GM19452 (cell line): ENCODE measurements around the gene SHANK1.
"Not testable (repeated sequence)": the region's sequence is repeated elsewhere in the genome, so short reads cannot be mapped to it uniquely, and the experiment has no call there.

Source experiments
- ATAC-seq: cut with Tn5 transposase; IDR thresholded peaks from one replicate; pipeline ENCODE4 v1.9.1; 2021; ENCODE audit not compliant: unreplicated experiment

The SHANK1 gene

GRCh38 chr19:50719566-50719965 is at the start of gene SHANK1:
Gene SHANK1, minus strand, starts transcription at chr19:50719802. Its CDS starts 2,883 bp downstream, at chr19:50716919.
- no peak for ATAC-seq

GRCh38 chr19:50768277-50768676 is 48.7 kb upstream of the SHANK1 start:
- no peak for ATAC-seq

DNA sequence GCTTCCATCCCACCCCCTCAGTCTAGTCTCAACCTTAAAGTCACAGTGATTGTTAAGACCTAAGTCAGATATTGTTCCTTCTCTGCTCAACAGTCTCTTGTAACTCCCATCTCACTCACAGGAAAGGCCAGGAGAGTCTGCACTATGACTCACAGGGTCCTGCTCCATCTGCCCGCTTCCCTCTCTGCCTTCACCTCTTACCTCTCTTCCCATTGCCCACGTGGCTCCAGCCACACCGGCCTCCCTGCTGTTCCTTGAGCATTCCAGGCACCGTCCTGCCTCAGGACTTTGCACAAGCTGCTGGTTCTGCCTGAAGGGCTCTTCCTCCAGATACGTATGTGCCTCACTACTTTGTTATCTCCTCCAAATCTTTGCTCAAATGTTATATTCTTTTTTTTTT is 47.7 kb upstream of the SHANK1 start:
- not testable (repeated sequence) for ATAC-seq

DNA sequence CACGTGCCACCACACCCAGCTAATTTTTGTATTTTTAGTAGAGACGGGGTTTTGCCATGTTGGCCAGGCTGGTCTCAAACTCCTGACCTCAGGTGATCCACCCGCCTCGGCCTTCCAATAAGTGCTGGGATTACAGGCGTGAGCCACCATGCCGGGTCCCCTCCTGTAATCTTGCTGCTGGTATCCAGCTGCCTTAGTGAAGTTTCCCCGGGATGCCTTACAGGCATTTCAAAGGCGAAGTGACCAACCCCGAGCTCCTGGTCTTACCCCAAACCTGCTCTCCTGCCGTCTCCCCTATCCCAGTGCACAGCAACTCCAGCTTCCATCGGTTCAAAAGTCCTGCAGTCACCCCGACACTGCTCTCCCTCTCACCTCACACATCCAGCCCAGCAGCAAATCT is 47.1 kb upstream of the SHANK1 start:
- ATAC-seq = not testable (repeated sequence)

DNA sequence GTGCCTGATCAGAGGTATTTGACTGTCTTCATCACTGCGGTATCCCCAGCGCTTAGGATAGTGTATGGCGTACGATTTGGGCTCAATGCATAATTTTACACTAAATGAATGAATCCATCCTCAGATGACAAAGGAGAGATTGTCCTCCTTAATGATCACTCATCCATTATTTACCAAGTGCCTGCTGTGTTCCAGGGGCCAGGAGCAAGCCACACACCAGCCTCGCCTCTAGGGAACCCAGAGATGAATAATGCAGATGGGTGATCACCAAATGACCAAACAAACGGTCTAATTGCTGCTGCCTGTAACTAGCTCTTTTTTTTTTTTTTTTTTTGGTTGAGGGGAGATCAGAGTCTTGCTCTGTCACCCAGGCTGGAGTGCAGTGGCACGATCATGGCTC is 44.8 kb upstream of the SHANK1 start:
- ATAC-seq = no peak

- not testable (repeated sequence) for ATAC-seq
Observed at GRCh38 chr19:50763521-50763920, 43.9 kb upstream of the SHANK1 start.

GRCh38 chr19:50761501-50761900 is 41.9 kb upstream of the SHANK1 start:
- ATAC-seq = not testable (repeated sequence)

DNA sequence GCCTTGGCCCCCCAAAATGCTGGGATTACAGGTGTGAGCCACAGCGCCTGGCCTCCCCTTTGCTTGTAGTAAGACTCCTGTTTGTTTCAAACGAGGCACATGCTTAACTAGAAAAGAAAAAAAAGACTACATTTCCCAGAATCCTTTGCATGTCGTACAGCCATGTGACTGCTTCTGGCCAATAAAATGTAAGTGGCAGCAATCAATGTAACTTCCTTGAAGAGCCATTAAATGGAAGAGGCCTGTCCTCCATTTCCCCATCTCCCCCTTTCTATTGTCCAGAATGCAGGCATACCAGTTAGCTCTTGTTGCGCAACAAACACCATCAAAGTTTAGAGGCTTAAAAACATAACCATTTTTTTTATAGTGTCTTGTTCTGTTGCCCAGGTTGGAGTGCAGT is 40.3 kb upstream of the SHANK1 start:
- no peak for ATAC-seq

DNA sequence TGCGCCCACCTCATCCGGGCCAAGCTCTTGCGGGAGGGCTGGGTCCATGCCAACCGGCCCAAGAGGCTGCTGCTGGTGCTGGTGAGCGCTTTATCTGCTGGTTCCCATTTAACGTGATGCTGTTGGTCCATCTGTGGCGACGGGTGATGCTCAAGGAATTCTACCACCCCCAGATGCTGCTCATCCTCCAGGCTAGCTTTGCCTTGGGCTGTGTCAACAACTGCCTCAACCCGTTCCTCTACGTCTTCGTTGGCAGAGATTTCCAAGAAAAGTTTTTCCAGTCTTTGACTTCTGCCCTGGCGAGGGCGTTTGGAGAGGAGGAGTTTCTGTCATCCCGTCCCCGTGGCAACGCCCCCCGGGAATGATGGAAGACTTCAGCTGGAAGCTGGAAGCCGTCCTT is 39.5 kb upstream of the SHANK1 start:
- not testable (repeated sequence) for ATAC-seq

GRCh38 chr19:50757624-50758023 is 38.0 kb upstream of the SHANK1 start:
- not testable (repeated sequence) for ATAC-seq

- ATAC-seq = not testable (repeated sequence)
Observed at GRCh38 chr19:50756244-50756643, 36.6 kb upstream of the SHANK1 start.

DNA sequence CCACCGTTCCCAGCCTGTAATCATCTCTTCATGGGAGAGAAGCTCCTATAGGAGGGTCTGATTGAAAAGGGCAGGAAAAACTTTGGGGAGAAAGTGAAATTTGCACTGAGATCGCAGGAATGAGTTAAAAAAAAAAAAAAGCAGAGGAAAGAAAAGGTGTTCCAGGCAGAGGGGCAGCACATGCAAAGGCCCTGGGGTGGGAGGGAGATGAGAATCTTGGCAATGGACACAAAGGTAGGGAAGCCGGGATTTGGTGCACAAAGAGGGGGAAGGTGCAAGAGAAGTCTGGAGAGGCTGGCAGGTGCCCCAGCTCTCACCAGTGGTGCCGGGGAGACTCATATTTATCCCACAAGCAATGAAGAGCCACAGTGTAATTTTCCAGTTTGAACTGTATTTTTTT is 34.3 kb upstream of the SHANK1 start:
- ATAC-seq = no peak

DNA sequence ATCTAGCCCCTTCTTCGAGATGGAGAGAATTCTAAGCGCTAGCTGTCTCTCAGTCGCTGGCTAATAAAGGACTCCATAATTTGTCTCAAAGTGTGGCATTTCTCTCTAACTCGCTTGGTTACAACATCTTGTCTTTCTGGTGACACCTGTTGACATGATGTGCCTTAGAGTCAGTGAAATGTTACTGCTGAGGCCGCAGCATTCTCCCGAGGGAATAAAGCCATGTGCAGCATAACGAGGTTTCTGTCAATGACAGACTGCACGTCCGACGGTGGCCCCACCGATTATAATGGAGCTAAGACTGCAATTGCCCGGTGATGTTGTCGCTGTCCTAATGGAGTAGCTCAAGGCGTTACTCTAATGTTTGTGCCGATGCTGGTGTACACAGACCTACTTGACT is 30.4 kb upstream of the SHANK1 start:
- ATAC-seq = no peak

DNA sequence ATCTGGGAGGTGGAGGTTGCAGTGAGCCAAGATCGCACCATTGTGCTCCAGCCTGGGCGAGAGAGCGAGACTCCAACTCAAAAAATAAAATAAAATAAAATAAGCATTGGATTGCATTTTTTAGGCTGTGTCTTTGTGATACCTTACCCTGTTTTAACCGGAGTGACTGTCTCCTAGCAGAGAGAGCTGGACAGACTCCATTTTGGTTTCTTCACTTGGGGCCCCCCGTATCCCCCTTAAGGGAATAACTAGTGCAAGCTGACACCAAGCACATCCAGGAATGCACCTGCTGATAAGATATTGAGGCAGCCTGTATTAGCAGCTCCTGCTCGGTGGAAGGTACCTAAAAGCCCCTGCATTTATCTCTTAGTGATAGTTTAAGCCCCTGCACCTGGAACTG is 29.9 kb upstream of the SHANK1 start:
- no peak for ATAC-seq

DNA sequence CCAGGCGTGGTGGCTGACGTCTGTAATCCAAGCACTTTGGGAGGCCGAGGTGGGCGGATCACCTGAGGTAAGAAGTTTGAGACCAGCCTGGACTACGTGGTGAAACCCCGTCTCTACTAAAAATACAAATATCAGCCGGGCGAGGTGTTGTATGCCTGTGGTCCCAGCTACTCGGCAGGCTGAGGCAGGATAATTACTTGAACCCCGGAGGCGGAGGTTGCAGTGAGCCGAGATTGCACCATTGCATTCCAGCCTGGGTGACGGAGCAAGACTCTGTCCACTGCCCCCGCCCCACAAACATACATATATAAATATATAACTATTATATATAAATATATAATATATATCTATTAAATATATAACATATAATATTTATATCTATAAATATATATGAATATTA is 27.5 kb upstream of the SHANK1 start:
- ATAC-seq = not testable (repeated sequence)

- no peak for ATAC-seq
Observed at GRCh38 chr19:50745221-50745620, 25.6 kb upstream of the SHANK1 start.

DNA sequence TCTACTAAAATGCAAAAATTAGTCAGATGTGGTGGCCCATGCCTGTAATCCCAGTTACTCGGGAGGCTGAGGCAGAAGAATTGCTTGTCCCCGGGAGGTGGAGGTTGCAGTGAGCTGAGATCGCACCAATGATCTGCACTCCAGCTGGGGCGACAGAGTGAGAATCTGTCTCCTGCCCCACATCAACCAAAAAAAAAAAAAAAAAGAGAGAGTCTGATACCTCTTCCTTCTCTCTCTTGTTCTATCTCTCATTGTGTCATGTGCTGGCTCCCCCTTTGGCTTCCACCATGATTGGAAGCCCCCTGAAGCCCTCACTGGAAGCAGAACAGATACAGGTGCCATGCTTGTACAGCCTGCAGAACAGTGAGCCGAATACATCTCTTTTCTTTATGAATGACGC is 23.9 kb upstream of the SHANK1 start:
- ATAC-seq = no peak

- ATAC-seq = no peak
Observed at GRCh38 chr19:50741179-50741933, 21.8 kb upstream of the SHANK1 start.

- no peak for ATAC-seq
Observed at GRCh38 chr19:50739914-50740426, 20.4 kb upstream of the SHANK1 start.

- ATAC-seq = no peak
Observed at GRCh38 chr19:50739132-50739913, 19.7 kb upstream of the SHANK1 start.

DNA sequence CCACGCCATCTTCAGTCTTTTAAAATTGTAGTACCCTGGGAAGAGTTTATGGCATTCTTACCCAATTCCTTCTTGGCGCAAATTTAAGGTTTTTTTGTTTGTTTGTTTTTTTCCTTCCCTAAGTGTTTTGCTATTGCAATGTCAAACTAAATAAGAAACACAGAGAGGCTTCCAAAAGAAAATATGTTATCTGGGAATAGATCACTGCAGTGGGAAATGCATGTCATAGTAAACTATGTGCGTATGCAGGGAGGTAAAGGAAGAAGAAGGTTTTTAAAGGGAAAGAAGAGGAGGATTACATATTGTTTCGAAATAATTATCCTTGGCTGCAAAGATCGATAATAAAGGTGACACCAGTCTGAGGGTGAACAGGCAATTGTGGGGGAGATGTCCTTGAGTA is 16.7 kb upstream of the SHANK1 start:
- ATAC-seq = no peak

DNA sequence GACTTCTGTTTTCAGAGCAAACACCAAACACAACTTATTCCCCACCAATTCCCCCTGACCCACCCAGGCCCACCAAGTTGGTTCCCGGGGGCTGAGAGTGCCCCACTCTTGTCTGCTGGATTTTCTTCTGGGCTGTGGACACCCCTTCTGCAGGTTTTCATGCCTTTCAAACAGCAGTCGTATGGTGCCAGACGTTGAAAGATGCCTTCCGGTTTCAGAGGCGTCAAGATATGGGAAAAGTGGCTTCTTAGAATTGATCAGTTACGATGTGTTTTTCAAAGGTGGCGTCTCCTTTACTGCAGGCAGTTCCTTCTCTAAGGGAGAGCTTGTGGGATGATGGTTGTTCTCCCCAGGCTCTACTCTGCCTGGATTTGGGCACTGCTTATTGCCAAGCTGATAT is 16.3 kb upstream of the SHANK1 start:
- ATAC-seq = no peak
